Measurements from ENCODE around the gene PPFIBP2.

PPFIBP2 gene

GRCh38 chr11:7692426-7692825 lies 178.6 kb downstream of the PPFIBP2 start:
- no peaks in the 10 kb centered on the region for H3K36me3 ChIP-seq (replicated peaks in 1 of 2; ENCODE audit: control insufficient read depth in 2 of 2, insufficient read depth in 2 of 2, low read length in 2 of 2)
- WGBS, 2 donors (ENCODE audit: extremely low coverage in 2 of 2, insufficient read length in 2 of 2, insufficient replicate concordance in 1 of 2): no CpG with 5 or more reads among the region's 3 CpGs

GRCh38 chr11:7694235-7694634 lies 180.4 kb downstream of the PPFIBP2 start:
- H3K27me3 ChIP-seq (ENCODE audit: control insufficient read depth in 3 of 3, insufficient read depth in 3 of 3, low read depth in 1 of 3, low read length in 3 of 3): peaks cover 0 to 3% (median 0%) of the 10 kb centered on the region in 3 experiments
- peaks cover 2 to 5% of the 10 kb centered on the region in 2 donors for H3K9me3 ChIP-seq (replicated peaks in 1 of 2; ENCODE audit: control insufficient read depth in 2 of 2, insufficient read depth in 1 of 2, low read depth in 1 of 2, low read length in 2 of 2)
- H2AFZ ChIP-seq (ENCODE audit: low read length): no peak overlapping the region
- H3K27ac ChIP-seq (replicated peaks; ENCODE audit: low read length): no peak overlapping the region
- no peak overlapping the region for H2AK5ac ChIP-seq (ENCODE audit: low read depth, low read length)
- H3K4ac ChIP-seq (ENCODE audit: low read length): no peak overlapping the region
- no peak overlapping the region for H3K18ac ChIP-seq (ENCODE audit: low read length)
- DNase-seq (ENCODE audit: low spot score): no peak
- H3K4me3 ChIP-seq (ENCODE audit: low read length in 2 of 2): no peak overlapping the region
- H3K23ac ChIP-seq (ENCODE audit: low read depth, low read length, poor library complexity): no peak overlapping the region
- peaks cover 0 to 2% of the 10 kb centered on the region in 2 donors for H3K4me1 ChIP-seq (ENCODE audit: control insufficient read depth in 2 of 2, insufficient read depth in 1 of 2, low read depth in 1 of 2, low read length in 2 of 2)
- H2BK120ac ChIP-seq (ENCODE audit: low read depth, low read length): no peak overlapping the region
- no peak overlapping the region for H3K9ac ChIP-seq (ENCODE audit: low read depth, low read length, poor library complexity)
- H4K8ac ChIP-seq (ENCODE audit: low read depth, low read length): no peak overlapping the region
- no peak overlapping the region for H2BK12ac ChIP-seq (ENCODE audit: low read length)
- H2BK15ac ChIP-seq (ENCODE audit: low read length): no peak overlapping the region
- H4K91ac ChIP-seq (ENCODE audit: low read depth, low read length, poor library complexity): no peak overlapping the region
- no peaks in the 10 kb centered on the region for H3K36me3 ChIP-seq (replicated peaks in 1 of 2; ENCODE audit: control insufficient read depth in 2 of 2, insufficient read depth in 2 of 2, low read length in 2 of 2)
- H3K4me2 ChIP-seq (ENCODE audit: insufficient read depth, low read length, poor library complexity, severe bottlenecking): no peak overlapping the region
- H3K14ac ChIP-seq (ENCODE audit: low read length): no peak overlapping the region
- no CpG with 5 or more reads among the region's 3 CpGs for WGBS, 2 donors (ENCODE audit: extremely low coverage in 2 of 2, insufficient read length in 2 of 2, insufficient replicate concordance in 1 of 2)
- no peaks in the 10 kb centered on the region for H3K79me1 ChIP-seq (ENCODE audit: low read depth, low read length)
- no peak overlapping the region for H2BK5ac ChIP-seq (ENCODE audit: low read length)

More at GRCh38 chr11:7692426-7692825, 178.6 kb downstream of the PPFIBP2 start:
- Histone ChIP-seq H3K4me2 (ENCODE audit: insufficient read depth, low read length, poor library complexity, severe bottlenecking) (no peak overlapping the region), H3K18ac (ENCODE audit: low read length) (no peak overlapping the region), H2BK15ac (ENCODE audit: low read length) (no peak overlapping the region), H2BK120ac (ENCODE audit: low read depth, low read length) (no peak overlapping the region), H4K91ac (ENCODE audit: low read depth, low read length, poor library complexity) (no peak overlapping the region), H3K27ac (replicated peaks; ENCODE audit: low read length) (no peak overlapping the region), H2AFZ (ENCODE audit: low read length) (no peak overlapping the region), H3K79me1 (ENCODE audit: low read depth, low read length) (no peaks in the 10 kb centered on the region), H2BK12ac (ENCODE audit: low read length) (no peak overlapping the region), H3K4ac (ENCODE audit: low read length) (no peak overlapping the region), H3K4me3 (ENCODE audit: low read length in 2 of 2) (no peak overlapping the region), H3K9me3 (replicated peaks in 1 of 2; ENCODE audit: control insufficient read depth in 2 of 2, insufficient read depth in 1 of 2, low read depth in 1 of 2, low read length in 2 of 2) (peaks cover 2 to 5% of the 10 kb centered on the region in 2 donors), H2BK5ac (ENCODE audit: low read length) (no peak overlapping the region), H3K9ac (ENCODE audit: low read depth, low read length, poor library complexity) (no peak overlapping the region), H3K23ac (ENCODE audit: low read depth, low read length, poor library complexity) (no peak overlapping the region), H3K27me3 (ENCODE audit: control insufficient read depth in 3 of 3, insufficient read depth in 3 of 3, low read depth in 1 of 3, low read length in 3 of 3) (no peaks in the 10 kb centered on the region), H2AK5ac (ENCODE audit: low read depth, low read length) (no peak overlapping the region), H4K8ac (ENCODE audit: low read depth, low read length) (no peak overlapping the region), H3K14ac (ENCODE audit: low read length) (no peak overlapping the region), H3K4me1 (ENCODE audit: control insufficient read depth in 2 of 2, insufficient read depth in 1 of 2, low read depth in 1 of 2, low read length in 2 of 2) (peaks cover 0 to 2% of the 10 kb centered on the region in 2 donors)
- DNase-seq (ENCODE audit: low spot score): no peak

- Histone ChIP-seq H4K91ac (ENCODE audit: low read depth, low read length, poor library complexity) (no peak overlapping the region), H3K18ac (ENCODE audit: low read length) (no peak overlapping the region), H2AFZ (ENCODE audit: low read length) (no peak overlapping the region), H3K9me3 (replicated peaks in 1 of 2; ENCODE audit: control insufficient read depth in 2 of 2, insufficient read depth in 1 of 2, low read depth in 1 of 2, low read length in 2 of 2) (peaks cover 2 to 5% of the 10 kb centered on the region in 2 donors), H2BK5ac (ENCODE audit: low read length) (no peak overlapping the region), H2BK12ac (ENCODE audit: low read length) (no peak overlapping the region), H3K36me3 (replicated peaks in 1 of 2; ENCODE audit: control insufficient read depth in 2 of 2, insufficient read depth in 2 of 2, low read length in 2 of 2) (no peaks in the 10 kb centered on the region), H3K79me1 (ENCODE audit: low read depth, low read length) (no peaks in the 10 kb centered on the region), H3K4me1 (ENCODE audit: control insufficient read depth in 2 of 2, insufficient read depth in 1 of 2, low read depth in 1 of 2, low read length in 2 of 2) (peaks cover 0 to 2% of the 10 kb centered on the region in 2 donors), H3K4me3 (ENCODE audit: low read length in 2 of 2) (no peak overlapping the region), H3K9ac (ENCODE audit: low read depth, low read length, poor library complexity) (no peak overlapping the region), H2AK5ac (ENCODE audit: low read depth, low read length) (no peak overlapping the region), H3K27ac (replicated peaks; ENCODE audit: low read length) (no peak overlapping the region), H3K14ac (ENCODE audit: low read length) (no peak overlapping the region), H3K23ac (ENCODE audit: low read depth, low read length, poor library complexity) (no peak overlapping the region), H4K8ac (ENCODE audit: low read depth, low read length) (no peak overlapping the region), H2BK120ac (ENCODE audit: low read depth, low read length) (no peak overlapping the region), H3K27me3 (ENCODE audit: control insufficient read depth in 3 of 3, insufficient read depth in 3 of 3, low read depth in 1 of 3, low read length in 3 of 3) (peaks cover 0 to 6% (median 0%) of the 10 kb centered on the region in 3 experiments), H3K4me2 (ENCODE audit: insufficient read depth, low read length, poor library complexity, severe bottlenecking) (no peak overlapping the region), H3K4ac (ENCODE audit: low read length) (no peak overlapping the region), H2BK15ac (ENCODE audit: low read length) (no peak overlapping the region)
- no CpG with 5 or more reads among the region's 5 CpGs for WGBS, 2 donors (ENCODE audit: extremely low coverage in 2 of 2, insufficient read length in 2 of 2, insufficient replicate concordance in 1 of 2)
- DNase-seq (ENCODE audit: low spot score): no peak
These were observed 182.6 kb downstream of the PPFIBP2 start for GRCh38 chr11:7696424-7696823.

All from neuronal stem cell (in vitro differentiated cells).